HG02798 (cell line): ENCODE data around the gene PDE10A.

ENCODE experiments used
- ATAC-seq: cut with Tn5 transposase; IDR thresholded peaks from one replicate; pipeline ENCODE4 v1.9.1; 2021; ENCODE audit warnings: mild to moderate bottlenecking; ENCODE audit not compliant: unreplicated experiment, poor library complexity

The PDE10A gene

DNA sequence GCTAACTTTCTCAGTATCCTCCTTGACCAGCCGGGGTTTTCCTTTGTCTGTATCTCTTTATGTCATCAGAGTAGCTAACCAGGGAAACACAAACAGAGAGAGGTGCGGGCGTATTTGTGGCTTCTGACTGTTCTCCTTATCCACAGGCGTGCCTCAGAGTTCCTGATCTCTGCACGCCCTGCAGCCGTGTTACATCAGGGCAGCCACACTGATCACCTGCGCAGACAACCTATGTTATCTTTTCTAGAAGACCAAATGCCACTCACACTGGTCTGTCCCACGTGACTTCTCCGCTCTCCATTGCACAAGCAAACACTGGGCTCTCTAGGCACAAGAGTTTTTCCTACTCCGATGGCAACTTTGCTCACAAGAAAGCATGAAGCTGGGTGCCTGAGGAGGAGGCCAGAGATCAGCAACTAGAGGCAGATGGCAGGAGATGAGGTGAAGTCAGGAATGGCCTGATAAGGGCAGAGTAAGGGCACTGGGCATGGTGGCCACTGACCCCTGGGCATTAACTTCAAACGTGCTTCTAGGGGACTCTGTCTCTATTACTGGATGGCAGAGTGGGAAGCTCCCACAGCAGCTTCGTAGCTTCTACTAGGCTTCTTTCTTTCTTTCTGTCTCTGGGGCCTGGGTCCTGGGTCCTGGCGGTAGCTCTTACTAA lies 4.5 kb downstream of the PDE10A start:
- ATAC-seq: no peak

DNA sequence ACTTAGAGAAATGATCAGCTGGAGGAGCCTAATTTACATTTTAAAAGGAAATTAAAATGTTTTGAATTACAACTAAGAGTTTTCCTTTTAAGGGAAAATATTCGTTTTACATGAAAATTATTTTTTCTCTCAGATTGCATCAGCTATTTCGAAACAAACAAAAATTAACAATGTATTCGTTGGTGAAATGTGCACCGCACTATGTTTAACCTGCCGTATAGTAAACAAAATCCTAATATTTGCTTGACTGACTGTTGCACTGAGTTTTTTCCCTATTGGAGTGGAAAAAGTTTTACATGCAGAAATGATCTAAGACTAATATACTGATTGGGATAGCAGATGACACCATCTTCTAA lies 5.7 kb downstream of the PDE10A start:
- no peak for ATAC-seq

DNA sequence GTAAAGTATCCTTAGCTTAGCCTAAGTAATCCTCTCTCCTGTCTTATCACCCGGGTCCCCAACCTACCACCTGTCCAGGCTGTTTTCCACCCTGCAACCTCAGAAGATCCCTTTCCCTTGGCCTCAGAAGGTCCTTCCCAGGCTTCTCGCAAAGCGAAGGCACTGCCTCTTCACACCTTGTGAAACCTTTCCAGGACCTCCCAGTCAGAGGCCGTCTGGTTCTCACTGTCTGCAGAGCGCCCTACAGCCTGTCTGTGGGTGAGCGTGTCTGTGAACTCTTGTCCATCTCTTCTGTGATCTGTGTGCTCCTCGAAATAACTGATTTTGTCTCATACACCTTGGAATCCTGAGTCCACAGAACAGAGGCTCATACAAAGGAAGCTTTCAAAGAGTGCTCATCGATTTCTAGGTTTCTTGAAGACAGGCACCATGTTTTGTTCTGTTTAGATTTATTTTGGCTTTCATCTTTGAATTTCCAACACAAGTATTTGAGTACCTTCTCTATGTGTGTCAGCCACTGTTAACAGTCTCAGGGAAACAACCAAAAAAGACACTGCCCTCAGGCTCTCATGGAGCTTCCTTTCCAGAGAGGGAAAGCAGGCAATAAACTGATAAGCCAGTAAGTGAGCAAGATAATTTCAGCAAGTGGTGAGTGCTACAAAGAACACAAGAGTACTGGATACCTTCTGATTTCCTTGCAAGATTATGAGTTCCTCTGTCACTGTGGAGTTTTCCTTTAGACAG lies 6.3 kb downstream of the PDE10A start:
- no peak for ATAC-seq

DNA sequence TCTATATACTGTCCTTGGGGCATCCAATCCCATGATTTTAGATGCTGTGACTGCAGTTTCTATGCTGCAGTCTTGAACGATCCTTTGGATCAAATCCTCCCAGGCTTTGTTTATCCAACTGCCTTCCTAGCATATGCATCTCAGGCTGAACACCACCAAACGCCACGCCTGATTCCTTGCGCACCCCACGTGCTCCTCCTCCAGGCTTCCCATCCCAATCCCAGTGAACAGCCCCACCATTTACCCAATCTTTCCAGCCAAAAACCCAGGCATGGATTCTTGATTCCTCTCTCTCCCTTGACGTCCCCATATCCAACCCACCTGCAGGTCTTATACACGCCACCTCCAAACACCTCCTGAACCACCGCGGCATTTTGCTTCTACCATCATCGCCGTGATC lies 7.8 kb downstream of the PDE10A start:
- no peak for ATAC-seq

DNA sequence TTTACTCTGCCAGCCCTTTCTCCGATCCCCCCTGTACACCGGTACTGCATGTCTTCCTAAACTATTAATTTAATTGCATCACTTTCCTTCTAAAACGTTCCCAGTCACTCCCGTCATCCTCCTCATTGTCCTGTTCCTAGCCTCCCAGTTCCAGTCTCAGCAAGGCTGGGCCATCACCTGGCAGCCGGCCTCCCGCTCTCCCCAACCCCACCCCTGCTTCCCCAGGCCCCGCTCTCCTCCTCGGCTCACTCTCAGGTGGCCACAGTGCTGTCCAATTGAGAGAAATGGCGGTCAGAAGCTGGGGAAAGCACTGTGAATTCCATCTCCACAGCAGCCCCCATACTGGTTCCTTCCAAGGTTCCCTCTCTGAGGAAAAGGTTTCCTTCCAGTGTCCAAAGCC lies 8.9 kb downstream of the PDE10A start:
- ATAC-seq: no peak

DNA sequence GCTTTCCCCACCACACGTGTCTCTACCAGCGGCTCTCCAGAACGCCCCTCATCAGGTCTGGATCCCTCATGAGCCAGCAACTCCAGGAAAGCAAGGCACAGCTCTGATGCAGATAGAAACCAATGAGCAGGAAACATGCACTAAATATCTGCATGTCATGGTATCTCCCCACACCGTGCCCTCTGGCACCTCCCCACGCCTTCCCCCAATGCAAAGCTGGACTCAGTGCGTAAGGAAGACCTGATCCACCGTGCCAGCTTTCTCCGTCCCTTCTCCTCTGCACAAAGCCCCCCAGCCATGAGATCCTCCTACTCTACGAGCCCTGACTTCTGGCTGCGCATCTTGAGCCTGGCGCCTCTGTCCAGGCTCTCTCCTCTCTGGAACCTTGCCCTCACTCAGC lies 9.4 kb downstream of the PDE10A start:
- no peak for ATAC-seq

DNA sequence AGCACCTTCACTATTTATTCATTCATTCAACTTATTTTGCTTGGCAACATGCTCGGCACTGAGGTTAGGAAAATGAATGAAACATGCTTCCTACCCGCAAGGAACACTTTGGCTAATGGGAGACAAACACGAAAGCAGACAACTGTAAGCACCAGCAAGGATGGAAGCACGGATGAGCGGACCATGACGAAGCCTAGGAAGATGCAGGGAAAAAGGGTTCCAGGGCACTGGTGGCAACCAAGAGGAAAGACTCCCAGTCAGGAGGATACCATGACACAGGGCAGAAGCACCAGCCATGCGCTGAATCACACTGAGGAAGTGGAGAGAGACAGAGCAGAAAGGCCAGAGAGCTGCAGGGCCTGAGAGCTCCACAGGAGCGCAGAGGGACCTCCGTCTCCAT lies 9.8 kb downstream of the PDE10A start:
- ATAC-seq: no peak

DNA sequence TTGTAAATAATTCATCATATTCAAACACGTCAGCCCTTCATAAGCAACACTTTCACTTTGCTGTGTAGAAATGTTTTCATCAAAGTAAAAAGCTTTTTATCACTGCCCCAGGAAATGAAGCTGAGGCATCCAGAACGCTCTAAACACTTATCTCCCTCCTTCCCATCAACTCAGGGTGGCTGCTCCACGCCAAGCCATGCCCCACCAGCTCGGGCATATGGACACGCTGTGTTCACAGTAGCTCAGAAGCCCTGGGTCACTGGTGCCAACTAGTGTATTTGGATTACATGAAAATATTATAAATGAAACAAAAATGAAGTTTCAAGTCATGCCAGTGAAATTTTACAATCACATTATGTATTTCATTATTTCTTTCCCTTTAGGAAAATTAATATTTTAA lies 10.3 kb downstream of the PDE10A start:
- no peak for ATAC-seq

DNA sequence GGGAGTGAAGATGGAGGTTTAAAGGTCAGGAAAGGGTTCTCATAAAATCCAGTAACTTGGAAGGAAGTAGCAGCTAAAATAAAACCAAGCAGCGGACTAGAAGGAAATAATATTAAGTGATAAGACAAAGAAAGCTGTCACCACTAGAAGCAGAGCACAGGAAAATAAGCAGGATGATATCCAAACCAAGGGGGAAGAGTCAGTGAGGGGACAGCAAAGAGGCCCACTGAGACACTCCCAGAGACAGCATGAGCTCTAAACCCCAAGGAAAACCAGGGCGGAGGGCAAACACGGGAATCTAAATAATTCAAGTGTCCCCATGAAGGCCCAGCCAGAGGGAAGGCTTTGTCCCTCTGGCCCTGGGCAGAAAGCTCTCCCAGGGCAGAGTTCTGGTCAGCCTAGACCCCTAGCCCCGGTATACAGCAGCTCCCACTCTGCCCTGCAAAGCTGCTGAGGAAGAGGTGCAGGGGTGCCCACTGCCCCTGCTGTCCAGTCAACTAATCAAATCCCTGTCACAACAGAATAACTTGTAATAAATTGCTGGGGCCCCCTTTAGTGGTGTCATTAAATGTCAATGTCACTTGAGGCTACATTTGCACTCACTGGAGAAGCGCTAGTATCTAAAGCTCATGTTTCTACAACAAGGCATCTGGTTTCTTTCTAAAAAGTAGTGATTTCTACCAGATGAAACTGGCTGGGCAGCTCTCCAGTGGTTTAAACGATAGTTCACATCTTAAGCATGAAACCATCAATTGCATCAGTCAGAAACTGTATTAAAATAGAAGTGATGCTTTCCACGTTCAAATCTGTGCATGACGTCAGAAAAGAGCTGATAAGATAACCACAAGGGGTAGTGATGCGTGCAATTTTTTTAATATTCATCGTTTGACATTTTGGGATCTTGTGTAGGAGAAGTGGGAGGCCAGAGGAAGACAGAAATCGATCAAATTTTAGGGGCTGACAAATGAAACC lies 13.6 kb downstream of the PDE10A start:
- no peak for ATAC-seq

DNA sequence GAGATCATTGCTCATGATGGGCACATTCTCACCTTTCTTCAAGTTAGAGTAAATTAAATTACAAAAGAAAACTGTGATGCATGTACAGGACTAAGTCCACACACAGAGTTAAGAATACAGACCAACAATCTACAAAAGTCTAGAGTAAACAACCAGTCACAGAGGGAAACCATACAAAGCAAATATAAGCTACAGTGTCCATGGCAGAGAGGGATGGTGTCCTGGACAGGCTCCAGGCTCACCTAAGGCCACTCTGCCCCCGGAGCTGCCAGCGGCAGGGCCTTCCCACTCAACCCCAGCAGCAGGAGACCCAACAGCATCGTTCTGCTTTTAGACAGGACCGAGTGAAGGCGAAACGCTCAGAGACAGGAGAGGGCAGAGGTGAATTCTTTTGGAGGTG lies 16.0 kb downstream of the PDE10A start:
- no peak for ATAC-seq

DNA sequence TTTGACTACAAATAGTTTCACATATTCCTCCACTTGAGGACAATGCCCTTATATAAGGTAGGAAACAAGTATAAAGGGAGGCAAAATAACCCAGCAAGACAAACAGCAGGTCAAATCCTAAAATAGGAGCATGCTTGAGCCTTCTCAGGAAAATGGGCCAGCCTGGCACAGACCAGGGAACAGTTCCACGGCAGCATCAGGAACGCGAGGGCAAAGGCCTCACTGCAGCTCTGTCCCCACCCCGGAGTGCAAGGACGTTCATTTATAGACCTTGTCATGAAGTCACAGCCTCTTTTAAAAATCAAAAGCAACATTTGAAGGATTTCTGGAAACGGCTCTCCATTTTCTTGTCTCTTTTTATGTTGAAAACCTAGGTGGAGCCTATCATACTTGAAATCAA lies 17.1 kb downstream of the PDE10A start:
- ATAC-seq: no peak

DNA sequence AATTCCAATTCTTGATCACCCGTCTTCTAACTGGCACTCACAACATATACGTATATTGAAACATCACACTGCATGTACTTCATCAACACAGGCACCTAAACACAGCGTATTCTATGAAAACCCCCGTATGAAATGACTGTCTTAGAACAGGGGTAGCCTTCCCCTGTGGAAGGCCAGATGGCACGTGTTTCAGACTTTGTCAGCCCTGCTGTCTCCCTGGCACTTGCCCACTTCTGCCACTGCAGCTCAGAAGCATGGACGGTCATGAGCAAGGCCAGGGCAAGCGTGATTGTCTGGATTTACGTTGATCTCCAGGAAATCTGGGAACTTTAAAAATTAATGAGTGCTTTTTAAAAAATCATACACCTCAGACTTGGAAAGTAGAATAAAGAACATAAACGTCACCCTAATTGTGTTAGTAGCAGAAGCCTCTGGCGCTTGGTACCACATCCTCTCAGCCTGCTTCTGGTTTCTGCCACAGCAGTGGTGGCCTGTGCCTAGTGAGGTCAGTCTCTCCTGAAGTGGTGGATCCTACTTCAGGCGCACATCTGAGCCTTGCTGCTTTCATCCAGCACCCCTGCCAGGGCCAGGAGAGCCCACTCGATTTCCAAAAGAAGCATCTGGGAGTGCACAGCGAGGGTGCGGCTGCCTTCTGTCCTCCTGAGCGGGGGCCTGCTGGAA lies 18.3 kb downstream of the PDE10A start:
- ATAC-seq: no peak

DNA sequence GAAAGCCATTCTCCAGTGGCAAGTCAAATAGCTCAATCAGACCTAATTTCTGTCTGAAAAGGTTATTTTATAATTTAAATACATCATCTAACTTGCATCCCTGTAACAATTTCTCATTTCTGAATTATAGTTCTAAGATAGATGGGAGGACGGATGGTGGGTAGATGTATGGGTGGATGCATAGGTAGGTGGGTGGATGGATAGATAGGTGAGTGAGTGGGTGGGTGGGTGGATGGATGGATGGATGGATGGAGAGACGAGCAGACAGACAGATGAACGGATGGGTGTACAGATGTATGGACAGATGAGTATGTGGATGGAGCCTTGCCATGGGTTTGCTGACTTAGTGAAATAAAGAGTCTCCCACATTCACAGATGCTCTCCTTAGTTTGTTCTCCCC lies 20.0 kb downstream of the PDE10A start:
- no peak for ATAC-seq

DNA sequence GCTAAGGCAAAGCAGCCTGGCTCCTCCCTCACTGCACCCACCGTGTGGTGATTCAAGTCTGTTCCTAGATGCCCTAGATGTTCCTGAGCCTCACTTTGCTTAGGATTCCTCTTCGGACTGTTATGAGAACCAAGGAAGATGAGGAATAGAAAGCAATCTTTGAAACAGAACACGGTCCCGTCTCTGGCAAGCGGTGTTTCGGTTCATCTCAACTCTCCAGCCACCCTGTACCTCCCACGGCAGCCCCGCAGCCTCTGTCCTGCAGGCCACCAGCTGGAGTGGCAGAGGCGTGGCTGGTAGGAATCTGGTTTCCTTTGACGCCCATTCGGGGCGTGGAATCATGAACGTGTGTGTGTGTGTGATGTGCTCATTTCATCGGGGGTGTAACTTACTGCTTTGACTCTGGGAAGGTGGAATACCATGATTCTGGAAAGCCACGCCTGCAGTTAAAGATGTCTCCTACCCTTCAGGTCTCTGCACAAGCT lies 21.3 kb downstream of the PDE10A start:
- no peak for ATAC-seq

DNA sequence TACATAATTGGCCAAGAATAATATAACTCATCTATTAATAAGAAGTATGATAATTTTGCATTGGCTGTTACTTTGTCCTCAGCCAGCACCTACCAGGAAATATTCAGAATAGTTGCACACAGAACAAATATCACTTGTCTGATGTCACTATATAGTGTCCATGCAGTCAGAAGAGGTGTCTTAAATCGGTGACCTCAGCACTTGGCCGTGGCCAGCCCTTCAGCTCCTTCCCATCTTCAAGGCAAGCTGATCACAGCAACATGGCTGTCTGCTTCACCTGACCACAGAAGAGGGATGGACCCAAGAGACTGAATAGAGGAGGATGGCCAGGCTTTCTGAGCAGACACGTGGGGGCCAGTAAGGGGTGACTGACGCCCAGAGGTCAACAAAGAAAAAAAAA lies 22.2 kb downstream of the PDE10A start:
- ATAC-seq: no peak

DNA sequence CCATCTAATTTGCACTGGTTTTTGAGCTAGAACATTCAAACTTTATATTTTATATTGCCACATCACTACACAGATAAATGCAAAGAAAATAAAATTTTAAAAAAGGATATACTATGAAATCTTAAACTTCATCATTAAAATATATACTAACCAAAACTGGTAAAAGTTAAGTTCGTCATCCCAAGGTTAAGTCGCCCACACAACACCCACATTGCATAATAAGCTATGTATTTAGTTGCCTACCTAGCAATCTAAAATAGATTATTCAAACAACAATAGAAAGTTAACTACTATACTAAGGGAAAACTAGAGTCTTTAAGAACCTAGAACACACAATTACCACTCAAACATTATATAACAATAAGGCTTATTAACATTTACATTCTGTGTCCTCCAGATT lies 24.5 kb downstream of the PDE10A start:
- ATAC-seq: no peak

DNA sequence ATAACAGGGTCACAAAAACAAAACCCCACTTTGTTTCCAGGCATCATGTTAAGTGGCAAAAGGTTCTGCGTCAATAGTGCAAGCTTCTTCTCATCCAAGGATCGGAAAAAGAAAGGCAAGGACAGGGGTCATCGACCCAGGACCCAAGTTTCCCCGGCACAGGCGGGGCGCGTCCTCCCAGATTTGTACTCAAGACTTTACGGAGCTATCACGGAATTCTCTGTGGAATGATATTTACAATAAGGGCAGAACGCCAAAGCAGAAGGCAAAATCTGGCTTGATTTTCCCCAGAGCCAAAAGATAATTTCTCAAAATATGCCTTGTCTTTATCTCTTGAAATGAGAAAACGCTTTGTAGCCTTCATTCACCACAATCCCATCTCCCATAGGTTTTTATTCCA lies 25.5 kb downstream of the PDE10A start:
- ATAC-seq: no peak

DNA sequence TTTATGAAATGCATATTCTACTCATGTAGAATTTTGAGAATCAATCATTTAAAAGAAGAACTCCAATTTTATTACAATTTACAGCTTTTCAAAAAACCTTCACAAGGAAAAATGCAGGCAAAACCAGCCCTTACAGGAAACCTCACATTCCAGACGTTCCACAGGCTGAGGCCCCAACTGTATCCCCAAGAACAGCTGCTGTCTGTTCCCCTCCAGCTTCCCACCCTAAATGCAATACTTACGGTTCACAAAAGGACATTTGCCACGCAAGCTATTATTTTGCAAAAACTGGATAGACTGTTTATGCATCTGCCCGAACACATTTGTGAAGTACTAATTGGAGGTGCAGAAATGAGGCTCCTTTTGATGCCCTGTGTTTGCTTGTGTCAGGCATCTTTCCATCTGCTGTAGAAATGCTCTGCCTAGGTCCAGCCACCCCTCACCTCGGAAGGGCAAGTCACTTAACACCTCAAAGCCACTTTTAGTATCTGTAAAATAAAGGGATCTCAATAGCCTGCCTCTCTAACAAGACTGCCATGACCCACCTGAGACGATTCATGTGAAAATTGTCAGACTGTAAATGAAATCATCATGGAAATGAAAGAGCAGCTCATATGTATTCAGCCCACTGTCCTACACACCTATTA lies 26.5 kb downstream of the PDE10A start:
- no peak for ATAC-seq

DNA sequence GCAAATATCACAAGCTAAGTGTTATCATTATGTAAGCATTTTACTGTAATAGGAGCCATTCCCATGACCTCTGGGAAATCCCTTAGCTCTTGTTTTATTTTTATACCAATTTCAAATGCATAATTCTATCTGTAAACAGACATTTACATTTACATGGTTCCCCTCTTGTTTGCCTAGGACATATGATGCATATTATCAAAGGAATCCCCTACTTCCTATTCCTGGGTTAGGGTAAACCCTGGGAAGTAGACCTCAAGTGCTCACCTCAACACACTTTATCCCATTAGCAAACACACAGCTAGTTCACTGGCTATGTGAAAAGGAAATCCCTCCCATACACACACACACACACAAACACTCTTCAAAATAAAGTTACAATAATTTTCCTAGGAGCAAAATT lies 27.1 kb downstream of the PDE10A start:
- ATAC-seq: no peak
